PFSK-1 (cell line): Measurements from ENCODE around the gene ZNF431.

Experiments used
- POLR2AphosphoS5 ChIP-seq: IDR thresholded peaks from 2 replicates; pipeline ENCODE4 v1.6.1; 2012; ENCODE audit warnings: low read depth, mild to moderate bottlenecking, control low read depth, low read length, moderate library complexity
- TF ChIP-seq, protein P1 (sequence below), 2 experiments: IDR thresholded peaks; 2 replicates each; pipeline versions ENCODE4 v1.6.1 to v1.8.0; 2011 to 2012; ENCODE audit warnings: low read depth in 2 of 2, low read length in 2 of 2, control low read depth in 1 of 2, inconsistent platforms in 1 of 2, mild to moderate bottlenecking in 1 of 2, moderate library complexity in 1 of 2; ENCODE audit not compliant: insufficient read depth in 1 of 2

DNA sequence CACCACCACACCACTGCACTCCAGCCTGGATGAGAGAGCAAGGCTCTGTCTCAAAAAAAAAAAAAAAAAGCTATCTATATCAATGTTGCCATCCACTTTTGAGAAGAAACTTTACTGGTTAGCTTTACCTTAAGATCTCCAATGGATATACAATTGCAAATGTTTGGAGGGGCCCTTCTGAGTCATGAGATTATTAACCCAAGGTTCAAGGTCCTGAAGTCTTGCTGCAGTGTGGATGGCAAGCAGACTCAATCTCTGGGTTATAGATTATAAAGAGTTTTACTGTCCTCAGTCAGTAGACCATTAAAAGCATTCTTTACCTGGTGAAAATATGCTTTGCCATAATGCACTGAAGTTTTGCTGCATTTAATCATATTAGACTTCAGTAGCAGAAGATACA, 3.7 kb upstream of the ZNF431 start:
- TF ChIP-seq POLR2AphosphoS5, result no peak
- TF ChIP-seq, protein P1, sequence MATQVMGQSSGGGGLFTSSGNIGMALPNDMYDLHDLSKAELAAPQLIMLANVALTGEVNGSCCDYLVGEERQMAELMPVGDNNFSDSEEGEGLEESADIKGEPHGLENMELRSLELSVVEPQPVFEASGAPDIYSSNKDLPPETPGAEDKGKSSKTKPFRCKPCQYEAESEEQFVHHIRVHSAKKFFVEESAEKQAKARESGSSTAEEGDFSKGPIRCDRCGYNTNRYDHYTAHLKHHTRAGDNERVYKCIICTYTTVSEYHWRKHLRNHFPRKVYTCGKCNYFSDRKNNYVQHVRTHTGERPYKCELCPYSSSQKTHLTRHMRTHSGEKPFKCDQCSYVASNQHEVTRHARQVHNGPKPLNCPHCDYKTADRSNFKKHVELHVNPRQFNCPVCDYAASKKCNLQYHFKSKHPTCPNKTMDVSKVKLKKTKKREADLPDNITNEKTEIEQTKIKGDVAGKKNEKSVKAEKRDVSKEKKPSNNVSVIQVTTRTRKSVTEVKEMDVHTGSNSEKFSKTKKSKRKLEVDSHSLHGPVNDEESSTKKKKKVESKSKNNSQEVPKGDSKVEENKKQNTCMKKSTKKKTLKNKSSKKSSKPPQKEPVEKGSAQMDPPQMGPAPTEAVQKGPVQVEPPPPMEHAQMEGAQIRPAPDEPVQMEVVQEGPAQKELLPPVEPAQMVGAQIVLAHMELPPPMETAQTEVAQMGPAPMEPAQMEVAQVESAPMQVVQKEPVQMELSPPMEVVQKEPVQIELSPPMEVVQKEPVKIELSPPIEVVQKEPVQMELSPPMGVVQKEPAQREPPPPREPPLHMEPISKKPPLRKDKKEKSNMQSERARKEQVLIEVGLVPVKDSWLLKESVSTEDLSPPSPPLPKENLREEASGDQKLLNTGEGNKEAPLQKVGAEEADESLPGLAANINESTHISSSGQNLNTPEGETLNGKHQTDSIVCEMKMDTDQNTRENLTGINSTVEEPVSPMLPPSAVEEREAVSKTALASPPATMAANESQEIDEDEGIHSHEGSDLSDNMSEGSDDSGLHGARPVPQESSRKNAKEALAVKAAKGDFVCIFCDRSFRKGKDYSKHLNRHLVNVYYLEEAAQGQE (IDR thresholded peaks at IDR 0.05; ENCODE audit: insufficient read depth in 1 of 2, low read depth in 2 of 2, low read length in 2 of 2), result no peak
